AG04449 (cell line): ENCODE results near the gene ERICH2.

Experiments
- CTCF ChIA-PET: fragments of 350-600 bp; formaldehyde crosslinking; extraction: SDS; loops from one replicate; lab custom pipeline; 2021; ENCODE audit warnings: antibody characterized with exemption; lab: Yijun Ruan, JAX
- POLR2A ChIA-PET: fragments of 400-600, 350-600 bp; formaldehyde crosslinking; extraction: SDS; loops from one replicate; lab custom pipeline; 2020; ENCODE audit warnings: antibody characterized with exemption, inconsistent platforms; lab: Yijun Ruan, JAX
- DNase-seq: peaks from one replicate; pipeline ENCODE4 v3.0.0-alpha.2; 2010; ENCODE audit warnings: low read depth, low spot score
- H3K4me3 ChIP-seq: 2 replicates; pipeline ENCODE4 v1.5.1; 2011; ENCODE audit warnings: low read depth, mild to moderate bottlenecking, control low read depth, low read length
- CTCF ChIP-seq: IDR thresholded peaks from one replicate; pipeline ENCODE4 v1.5.1; 2011; ENCODE audit warnings: mild to moderate bottlenecking, moderate library complexity, low read length, control low read depth, inconsistent platforms; ENCODE audit not compliant: insufficient read depth; ENCODE audit errors: missing control alignments

The ERICH2 gene

GRCh38 chr2:170822290-170823087, 52.3 kb downstream of the ERICH2 start:
- POLR2A ChIA-PET = no interaction called here
- CTCF ChIA-PET = interaction anchor here (0.7 to 2.4 kb wide), 2 partner anchors 10 to 413 kb away, joined by 3 to 6 read pairs; no protein-coding TSS in a partner anchor
- DNase-seq = no peak
- no peak for TF ChIP-seq CTCF
- no peak overlapping the region for H3K4me3 ChIP-seq

GRCh38 chr2:170823088-170823897, 53.1 kb downstream of the ERICH2 start:
- no peak for TF ChIP-seq CTCF
- CTCF ChIA-PET = interaction anchor here (0.7 kb wide), 1 partner anchor 11 kb away, joined by 3 read pairs; no protein-coding TSS in a partner anchor
- POLR2A ChIA-PET = interaction anchor here (0.6 kb wide), 1 partner anchor 266 kb away, joined by 3 read pairs; no protein-coding TSS in a partner anchor
- H3K4me3 ChIP-seq = no peak overlapping the region; the same call in 1 of the 2 replicates
- DNase-seq = no peak

GRCh38 chr2:170823898-170824215, 53.7 kb downstream of the ERICH2 start:
- no peak for TF ChIP-seq CTCF
- no peak for DNase-seq
- CTCF ChIA-PET = no interaction called here
- H3K4me3 ChIP-seq = no peak overlapping the region; the same call in 1 of the 2 replicates
- POLR2A ChIA-PET = interaction anchor here (0.6 kb wide), 1 partner anchor 266 kb away, joined by 3 read pairs; no protein-coding TSS in a partner anchor

DNA sequence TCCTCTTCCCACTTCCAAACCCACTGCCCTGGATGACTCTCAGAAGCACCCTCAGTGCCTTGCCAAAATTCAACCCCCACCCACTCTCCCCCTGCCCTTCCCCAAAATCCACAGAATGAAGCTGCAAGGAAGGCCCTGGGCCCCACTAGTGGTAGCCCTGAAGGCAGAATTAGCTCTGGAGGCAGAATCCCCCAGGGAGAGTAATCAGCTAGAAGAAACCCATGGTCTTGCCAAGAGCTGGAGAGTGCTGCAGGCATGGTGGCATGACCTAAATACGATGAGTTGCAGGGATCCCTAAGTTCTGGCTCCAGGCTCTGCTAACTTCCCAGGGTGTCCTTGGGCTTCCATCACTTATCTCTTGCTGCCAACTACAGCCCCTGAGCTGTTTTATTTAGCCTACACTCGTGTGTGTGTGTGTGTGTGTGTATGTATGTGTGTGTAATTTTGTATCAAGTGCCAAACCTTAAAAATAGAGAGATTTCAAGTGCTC, 54.4 kb downstream of the ERICH2 start:
- ChIA-PET CTCF (interaction anchor here (1.3 kb wide), 1 partner anchor 415 kb away, joined by 6 read pairs; no protein-coding TSS in a partner anchor), POLR2A (no interaction called here)
- no peak overlapping the region for H3K4me3 ChIP-seq
- TF ChIP-seq CTCF = no peak
- DNase-seq = no peak

- CTCF ChIA-PET = interaction anchor here (1.2 kb wide), 1 partner anchor 45 kb away, joined by 4 read pairs; no protein-coding TSS in a partner anchor
Measured at GRCh38 chr2:170827841-170828532, 57.8 kb downstream of the ERICH2 start.

More at GRCh38 chr2:170827841-170828532, 57.8 kb downstream of the ERICH2 start:
- no peak overlapping the region for H3K4me3 ChIP-seq
- TF ChIP-seq CTCF = no peak
- no peak for DNase-seq
- POLR2A ChIA-PET = no interaction called here
